Measurements from ENCODE around the gene DEUP1. TPM values are rescaled to one million over a fixed set of nuclear protein-coding genes. Genes with fewer than 3 reads are reported as not detected.

The DEUP1 gene
- total and polyA plus RNA-seq, 9 of the 15 experiments (the other 6 are each of a cell fraction or from before 2014, with no cell fraction given), result 1.4 to 10.9 (median 9.3) TPM

GRCh38 chr11:93407777-93408401 lies 77.3 kb downstream of the DEUP1 start (continued):
- TF ChIP-seq ATF3 (IDR thresholded peaks at IDR 0.05), result peak; percentile 98
- no peak for TF ChIP-seq ATF3 (CRISPR knock-in tag; conservative IDR thresholded peaks at IDR 0.05)
- no peak for TF ChIP-seq ZBED1 (IDR thresholded peaks at IDR 0.05)
- TF ChIP-seq PTRF (tag; IDR thresholded peaks at IDR 0.05), result no peak
- TF ChIP-seq CHD4 (IDR thresholded peaks at IDR 0.05; ENCODE audit: insufficient read depth, insufficient replicate concordance, low read depth, low read length, poor library complexity, severe bottlenecking), result no peak
- TF ChIP-seq RERE (CRISPR knock-in tag; IDR thresholded peaks at IDR 0.05; ENCODE audit: borderline replicate concordance), result no peak
- no peak for TF ChIP-seq E2F3 (CRISPR knock-in tag; IDR thresholded peaks at IDR 0.05)
- TF ChIP-seq FOXJ2 (tag; IDR thresholded peaks at IDR 0.05), result peak; percentile 54; the same call in 1 of the 2 replicates
- no peak for TF ChIP-seq RBM34 (IDR thresholded peaks at IDR 0.05; ENCODE audit: borderline replicate concordance, insufficient read depth, low read length)
- TF ChIP-seq KAT2B (IDR thresholded peaks at IDR 0.05; ENCODE audit: low read depth, low read length), result no peak
- 0 out of 2 replicates have a peak, but pooled peaks have one; percentile 33 for TF ChIP-seq ZEB2 (IDR thresholded peaks at IDR 0.05)
- TF ChIP-seq SMARCE1 (IDR thresholded peaks at IDR 0.05), result no peak
- peak; percentile 95 for TF ChIP-seq ZSCAN32 (CRISPR knock-in tag; IDR thresholded peaks at IDR 0.05)
- TF ChIP-seq RCOR1 (IDR thresholded peaks at IDR 0.05; ENCODE audit: borderline replicate concordance in 1 of 2, low read depth in 2 of 2, low read length in 2 of 2), result 0 out of 4 replicates have a peak, but pooled peaks of 1 of the 2 experiments have one; percentile 34
- peak; percentile 97 for TF ChIP-seq IRF9 (tag; IDR thresholded peaks at IDR 0.05)
- no peak for TF ChIP-seq NCOA1 (IDR thresholded peaks at IDR 0.05; ENCODE audit: low read depth)
- no peak for TF ChIP-seq ZNF280B (CRISPR knock-in tag; IDR thresholded peaks at IDR 0.05)
- TF ChIP-seq SUPT5H (IDR thresholded peaks at IDR 0.05), result no peak
- no peak for TF ChIP-seq SMAD1 (IDR thresholded peaks at IDR 0.05; ENCODE audit: low read depth, low read length, partially characterized antibody)
